Ishikawa (cell line): ENCODE measurements around the gene TINAGL1.

ENCODE experiments used
- CEBPB ChIP-seq: IDR thresholded peaks from 2 replicates; pipeline ENCODE4 v1.6.1; 2012
- CREB1 ChIP-seq: IDR thresholded peaks from 2 replicates; pipeline ENCODE4 v1.6.1; 2012; ENCODE audit warnings: low read depth
- EGR1 ChIP-seq: IDR thresholded peaks from 2 replicates; pipeline ENCODE4 v1.6.1; 2012
- FOXM1 ChIP-seq: IDR thresholded peaks from 2 replicates; pipeline ENCODE4 v1.6.1; 2012; ENCODE audit warnings: low read depth, borderline replicate concordance
- MAX ChIP-seq: IDR thresholded peaks from 2 replicates; pipeline ENCODE4 v1.6.1; 2012
- NFIC ChIP-seq: IDR thresholded peaks from 2 replicates; pipeline ENCODE4 v1.6.1; 2012
- RAD21 ChIP-seq: IDR thresholded peaks from 2 replicates; pipeline ENCODE4 v1.6.1; 2012; ENCODE audit warnings: low read depth
- REST ChIP-seq: IDR thresholded peaks from 2 replicates; pipeline ENCODE4 v1.6.1; 2012; ENCODE audit warnings: low read depth, mild to moderate bottlenecking
- TAF1 ChIP-seq: IDR thresholded peaks from 2 replicates; pipeline ENCODE4 v1.6.1; 2012; ENCODE audit warnings: low read depth, mild to moderate bottlenecking
- TCF12 ChIP-seq: IDR thresholded peaks from 2 replicates; pipeline ENCODE4 v1.6.1; 2012; ENCODE audit warnings: low read depth
- TEAD4 ChIP-seq: IDR thresholded peaks from 2 replicates; pipeline ENCODE4 v1.6.1; 2012
- YY1 ChIP-seq: IDR thresholded peaks from 2 replicates; pipeline ENCODE4 v1.6.1; 2012; ENCODE audit warnings: low read depth
- TF ChIP-seq, protein P1 (sequence below): IDR thresholded peaks from 2 replicates; pipeline ENCODE4 v1.6.1; 2012

- TF ChIP-seq, protein P1, sequence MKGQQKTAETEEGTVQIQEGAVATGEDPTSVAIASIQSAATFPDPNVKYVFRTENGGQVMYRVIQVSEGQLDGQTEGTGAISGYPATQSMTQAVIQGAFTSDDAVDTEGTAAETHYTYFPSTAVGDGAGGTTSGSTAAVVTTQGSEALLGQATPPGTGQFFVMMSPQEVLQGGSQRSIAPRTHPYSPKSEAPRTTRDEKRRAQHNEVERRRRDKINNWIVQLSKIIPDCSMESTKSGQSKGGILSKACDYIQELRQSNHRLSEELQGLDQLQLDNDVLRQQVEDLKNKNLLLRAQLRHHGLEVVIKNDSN: peak; percentile 77
- TF ChIP-seq EGR1: no peak
- no peak for TF ChIP-seq CEBPB
- no peak for TF ChIP-seq FOXM1
- no peak for TF ChIP-seq RAD21
- TF ChIP-seq TEAD4: no peak
- no peak for TF ChIP-seq CREB1
- TF ChIP-seq YY1: no peak
- no peak for TF ChIP-seq TCF12
- no peak for TF ChIP-seq TAF1
- TF ChIP-seq REST: no peak
- TF ChIP-seq MAX: no peak
- no peak for TF ChIP-seq NFIC
These were observed 15.8 kb downstream of the TINAGL1 start for GRCh38 chr1:31592132-31592531.
